BLaER1 treated with 17β-estradiol and CSF1 and Interleukin-3, amounts not matched to agents 10 nM and 100 nM (cell line): Measurements from ENCODE around the gene GIMAP7.

ENCODE experiments used
- H3K27ac ChIP-seq, 11 experiments: shearing (Covaris generic); formaldehyde crosslinking; 2 replicates each; pipeline ENCODE4 v1.8.1; 2022
- H3K27me3 ChIP-seq, 11 experiments: shearing (Covaris generic); formaldehyde crosslinking; 2 replicates each; pipeline ENCODE4 v1.8.1; 2022
- H3K36me3 ChIP-seq, 11 experiments: shearing (Covaris generic); formaldehyde crosslinking; 2 replicates each; pipeline ENCODE4 v1.8.1; 2022
- H3K4me1 ChIP-seq, 10 experiments: shearing (Covaris generic); formaldehyde crosslinking; 2 replicates each; pipeline ENCODE4 v1.8.1; 2022
- H3K4me2 ChIP-seq, 11 experiments: shearing (Covaris generic); formaldehyde crosslinking; 2 replicates each; pipeline ENCODE4 v1.8.1; 2022
- H3K4me3 ChIP-seq, 10 experiments: shearing (Covaris generic); formaldehyde crosslinking; 2 replicates each; pipeline ENCODE4 v1.8.1; 2022
- H3K9ac ChIP-seq, 11 experiments: shearing (Covaris generic); formaldehyde crosslinking; 2 replicates each; pipeline ENCODE4 v1.8.1; 2022
- H3K9me3 ChIP-seq, 11 experiments: shearing (Covaris generic); formaldehyde crosslinking; replicated peaks in 1 of 11; 2 replicates each; pipeline ENCODE4 v1.8.1; 2022
- H4K20me1 ChIP-seq, 11 experiments: shearing (Covaris generic); formaldehyde crosslinking; 2 replicates each; pipeline ENCODE4 v1.8.1; 2022
- Cebpa-rat ChIP-seq, 11 experiments: shearing (Covaris generic); IDR thresholded peaks; 2 replicates each; pipeline ENCODE4 v1.8.1; 2022

Gene GIMAP7

DNA sequence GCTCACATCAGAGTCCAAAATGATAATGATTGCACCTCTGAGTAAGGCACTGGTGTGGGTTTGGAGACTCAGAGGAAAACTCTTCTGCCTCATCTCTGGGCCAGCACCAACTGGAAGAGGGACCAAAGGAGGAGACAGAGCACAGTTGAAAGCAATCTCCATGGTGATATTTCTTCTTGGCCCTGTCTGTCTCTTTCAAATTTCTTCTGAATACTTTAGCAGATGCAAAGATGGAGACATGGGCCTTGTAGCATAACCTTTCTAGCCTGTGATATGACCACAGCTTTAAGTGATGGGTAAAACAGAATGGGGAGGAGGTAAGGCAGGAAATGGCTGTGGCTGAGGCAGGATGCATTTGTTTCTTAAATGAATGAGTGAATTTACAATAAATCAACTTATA lies 12.2 kb upstream of the GIMAP7 start:
- Histone ChIP-seq H3K4me3 (no peak overlapping the region), H3K36me3 (no peaks in the 10 kb centered on the region), H3K9ac (no peak overlapping the region), H4K20me1 (no peaks in the 10 kb centered on the region), H3K27me3 (no peaks in the 10 kb centered on the region), H3K27ac (no peak overlapping the region), H3K4me1 (peaks cover 11 to 18% (median 13%) of the 10 kb centered on the region in 10 experiments), H3K9me3 (peaks cover 4 to 23% (median 8%) of the 10 kb centered on the region in 11 experiments; a peak in 14 of 22 replicates), H3K4me2 (peak overlapping the region in 10 of 11 experiments; percentile 2 to 54 (median 30); a peak in 13 of 22 replicates)
- TF ChIP-seq Cebpa-rat (IDR thresholded peaks at IDR 0.05) = no peak

DNA sequence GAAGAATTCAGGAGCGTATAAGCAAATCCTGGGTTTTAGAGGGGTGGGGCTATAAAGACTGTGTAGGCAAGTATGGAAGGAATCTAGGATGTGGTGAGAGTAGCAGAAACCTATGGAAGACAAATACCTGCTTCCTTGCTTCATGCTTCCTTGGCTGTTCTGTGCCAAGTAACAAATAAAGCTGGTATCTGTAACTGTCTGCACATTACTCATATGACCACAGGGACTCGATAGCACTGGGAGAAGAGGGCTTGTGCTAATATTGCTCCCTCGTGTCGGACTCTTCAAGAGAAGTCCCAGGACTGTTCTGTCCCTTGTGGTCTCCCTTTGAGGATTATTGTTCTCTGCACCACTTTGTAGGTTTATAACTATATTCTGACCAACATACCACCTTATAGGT lies 11.5 kb upstream of the GIMAP7 start:
- Histone ChIP-seq H3K27ac (no peak overlapping the region), H3K4me1 (peaks cover 11 to 18% (median 13%) of the 10 kb centered on the region in 10 experiments), H3K36me3 (no peaks in the 10 kb centered on the region), H3K4me3 (no peak overlapping the region), H4K20me1 (no peaks in the 10 kb centered on the region), H3K9ac (no peak overlapping the region), H3K4me2 (peak overlapping the region; percentile 2 to 54 (median 29); a peak in 15 of 22 replicates), H3K9me3 (peaks cover 3 to 17% (median 7%) of the 10 kb centered on the region in 11 experiments; a peak in 14 of 22 replicates), H3K27me3 (no peaks in the 10 kb centered on the region)
- TF ChIP-seq Cebpa-rat (IDR thresholded peaks at IDR 0.05) = no peak

DNA sequence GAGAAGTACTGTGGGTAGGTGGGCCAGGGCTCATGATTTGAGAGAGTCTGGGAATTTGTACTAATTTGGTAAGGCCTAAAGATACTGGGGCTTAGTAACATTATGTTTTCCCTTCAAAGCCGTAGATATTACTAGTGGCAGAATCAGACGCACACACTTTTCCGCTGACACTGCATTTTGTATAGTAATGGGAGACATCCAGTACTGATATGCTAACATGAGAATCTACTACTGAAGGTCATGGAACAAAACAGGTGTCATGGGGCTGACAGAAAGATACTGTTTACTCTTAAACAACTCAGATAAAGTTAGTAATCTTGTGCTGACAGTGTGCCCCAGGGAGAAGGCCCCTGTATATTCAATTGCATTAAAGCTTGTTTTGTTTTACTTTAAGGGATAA lies 11.1 kb upstream of the GIMAP7 start:
- H3K27me3 ChIP-seq = no peaks in the 10 kb centered on the region
- H3K4me3 ChIP-seq = no peak overlapping the region
- H3K4me1 ChIP-seq = peaks cover 11 to 18% (median 13%) of the 10 kb centered on the region in 10 experiments
- TF ChIP-seq Cebpa-rat (IDR thresholded peaks at IDR 0.05) = no peak
- no peak overlapping the region for H3K9ac ChIP-seq
- H3K27ac ChIP-seq = no peak overlapping the region
- H3K9me3 ChIP-seq = peaks cover 0 to 16% (median 7%) of the 10 kb centered on the region in 11 experiments; a peak in 10 of 22 replicates
- peak overlapping the region in 4 of 11 experiments; percentile 2 to 38 (median 24); a peak in 4 of 22 replicates for H3K4me2 ChIP-seq
- no peaks in the 10 kb centered on the region for H3K36me3 ChIP-seq
- no peaks in the 10 kb centered on the region for H4K20me1 ChIP-seq

DNA sequence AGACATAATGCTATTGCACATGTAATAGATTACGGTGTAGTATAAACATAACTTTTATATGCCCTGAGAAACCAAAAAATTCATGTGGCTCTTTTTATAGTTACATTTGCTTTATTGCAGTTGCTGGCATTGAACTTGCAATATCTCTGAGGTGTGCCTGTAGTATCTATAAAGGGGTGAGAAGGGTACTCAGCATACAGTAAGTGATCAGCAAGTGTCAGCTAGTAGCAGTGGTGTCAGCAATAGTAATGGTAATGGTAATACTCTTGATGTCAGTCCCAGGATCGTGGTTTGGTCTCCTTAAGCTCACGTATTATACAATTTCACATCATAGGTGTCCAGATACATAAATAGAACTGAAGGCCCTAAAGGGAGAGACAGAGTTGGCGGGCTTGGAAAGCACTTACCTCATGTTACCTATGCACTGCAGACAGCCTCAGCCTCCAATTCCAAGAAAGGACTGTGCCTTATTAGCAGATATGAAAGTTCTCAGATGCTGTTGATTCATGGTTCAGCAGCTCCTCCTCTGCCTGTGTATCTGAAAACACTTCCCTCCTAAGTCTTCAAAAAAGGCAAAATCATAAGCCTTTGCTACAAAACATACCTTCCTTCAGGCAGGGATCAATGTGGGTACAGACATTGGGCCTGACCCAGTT lies 6.6 kb upstream of the GIMAP7 start:
- Histone ChIP-seq H3K4me3 (no peak overlapping the region), H3K27me3 (no peaks in the 10 kb centered on the region), H3K9ac (no peak overlapping the region), H3K9me3 (peaks cover 0 to 22% (median 7%) of the 10 kb centered on the region in 11 experiments; a peak in 17 of 22 replicates), H4K20me1 (no peaks in the 10 kb centered on the region), H3K27ac (no peak overlapping the region), H3K4me2 (no peak overlapping the region), H3K36me3 (no peaks in the 10 kb centered on the region), H3K4me1 (peaks cover 3 to 10% (median 4%) of the 10 kb centered on the region in 10 experiments)
- TF ChIP-seq Cebpa-rat (IDR thresholded peaks at IDR 0.05) = no peak

DNA sequence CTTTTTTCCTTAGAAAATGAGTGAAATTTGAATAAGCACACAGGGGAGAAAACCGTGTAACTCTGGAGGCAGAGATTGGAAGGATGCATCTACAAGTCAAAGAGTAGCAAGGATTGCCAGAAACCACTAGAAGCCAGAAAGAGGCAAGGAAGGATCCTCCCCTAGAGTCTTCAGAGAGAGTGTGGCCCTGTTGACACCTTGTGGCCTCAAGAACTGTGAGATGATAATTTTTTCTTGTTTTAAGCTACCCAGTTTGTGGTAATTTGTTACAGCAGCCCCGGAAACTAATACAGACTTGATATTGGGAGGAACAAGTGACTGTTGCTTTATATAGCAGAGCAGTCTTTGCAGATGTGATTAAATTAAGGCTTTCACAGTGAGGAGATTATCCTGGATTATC lies 3.6 kb upstream of the GIMAP7 start:
- Histone ChIP-seq H3K4me2 (no peak overlapping the region), H3K4me3 (no peak overlapping the region), H3K27me3 (no peaks in the 10 kb centered on the region), H3K4me1 (peaks cover 0 to 13% (median 0%) of the 10 kb centered on the region in 10 experiments; a peak in 2 of 20 replicates), H3K27ac (no peak overlapping the region), H3K9ac (no peak overlapping the region), H3K9me3 (peaks cover 0 to 22% (median 11%) of the 10 kb centered on the region in 11 experiments; a peak in 17 of 22 replicates), H4K20me1 (no peaks in the 10 kb centered on the region), H3K36me3 (no peaks in the 10 kb centered on the region)
- TF ChIP-seq Cebpa-rat (IDR thresholded peaks at IDR 0.05) = no peak

DNA sequence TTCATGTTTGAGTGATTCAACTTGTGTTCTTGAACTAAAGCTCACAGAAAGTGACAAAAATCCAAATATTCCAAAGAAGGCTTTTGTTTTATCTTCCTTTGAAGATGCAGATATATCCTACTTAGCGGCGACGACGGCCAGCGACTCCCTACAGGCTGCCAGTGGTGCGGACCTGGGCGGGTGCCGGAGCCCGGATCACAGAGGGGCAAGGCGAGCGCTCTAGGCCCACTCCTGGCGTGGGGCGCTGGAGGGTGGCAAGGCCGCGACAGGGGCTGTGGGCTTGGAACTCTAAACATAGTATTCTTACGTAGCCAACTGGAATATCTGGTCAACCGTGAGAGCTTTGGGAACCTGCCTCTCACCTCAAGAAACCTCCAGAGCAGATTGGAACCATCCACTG lies 914 bp upstream of the GIMAP7 start:
- no peak overlapping the region for H3K27ac ChIP-seq
- H3K27me3 ChIP-seq = no peaks in the 10 kb centered on the region
- H4K20me1 ChIP-seq = no peaks in the 10 kb centered on the region
- H3K4me3 ChIP-seq = no peak overlapping the region
- H3K36me3 ChIP-seq = no peaks in the 10 kb centered on the region
- no peak for TF ChIP-seq Cebpa-rat (IDR thresholded peaks at IDR 0.05)
- H3K4me2 ChIP-seq = peak overlapping the region in 1 of 11 experiments; percentile 85; a peak in 2 of 22 replicates
- H3K4me1 ChIP-seq = peaks cover 0 to 13% (median 0%) of the 10 kb centered on the region in 10 experiments; a peak in 2 of 20 replicates
- H3K9ac ChIP-seq = no peak overlapping the region
- H3K9me3 ChIP-seq = peaks cover 0 to 19% (median 11%) of the 10 kb centered on the region in 11 experiments; a peak in 17 of 22 replicates

DNA sequence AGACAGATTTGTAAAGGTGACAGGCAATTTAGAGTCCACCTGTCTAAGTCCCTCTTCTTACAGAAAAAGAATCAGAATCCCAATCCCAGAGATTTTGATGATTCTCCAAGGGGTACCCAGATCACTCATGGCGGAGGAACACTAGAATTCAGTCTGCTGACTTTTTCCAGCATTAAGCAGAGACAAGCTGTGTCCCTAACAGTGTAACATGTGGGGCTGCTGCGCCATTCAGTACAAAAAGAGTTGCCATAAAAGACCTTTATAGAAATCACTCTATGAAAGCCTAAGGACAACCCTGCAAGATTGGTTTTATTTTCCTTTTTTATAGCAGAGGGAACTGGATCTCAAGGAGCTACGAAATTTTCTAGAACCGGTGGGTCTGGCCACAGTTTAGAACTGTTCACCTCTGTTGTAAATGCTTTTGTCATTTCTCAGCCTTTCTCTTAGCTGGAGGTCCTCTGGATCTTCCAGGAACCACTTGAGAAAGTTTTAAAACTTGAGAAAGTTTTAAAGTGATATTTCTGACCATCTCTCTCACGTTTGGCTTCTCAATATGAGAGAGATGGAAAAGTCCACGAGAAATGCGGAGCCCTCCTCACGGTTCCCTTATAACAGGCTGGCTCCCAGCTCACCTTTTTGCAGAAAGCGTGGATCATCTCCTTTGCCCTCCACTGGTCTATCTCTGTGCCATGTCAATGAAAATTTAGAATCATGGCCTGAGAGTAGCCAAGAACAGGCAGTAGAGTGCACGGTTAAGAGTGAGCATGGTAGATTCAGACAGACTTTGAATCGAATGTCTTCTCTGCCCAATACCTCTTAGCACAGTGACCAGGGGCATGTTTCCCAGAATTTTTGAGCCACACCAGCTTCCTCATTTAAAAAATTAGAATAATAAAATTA lies 826 bp downstream of the GIMAP7 start:
- H3K9ac ChIP-seq = peak overlapping the region in 2 of 11 experiments; percentile 58 to 74; a peak in 3 of 22 replicates
- H3K4me2 ChIP-seq = peak overlapping the region in 2 of 11 experiments; percentile 57 to 85; a peak in 4 of 22 replicates
- H3K27ac ChIP-seq = peak overlapping the region in 1 of 11 experiments; percentile 19; a peak in 1 of 22 replicates
- peaks cover 0 to 15% (median 4%) of the 10 kb centered on the region in 11 experiments; a peak in 3 of 22 replicates for H3K9me3 ChIP-seq
- TF ChIP-seq Cebpa-rat (IDR thresholded peaks at IDR 0.05) = no peak
- peaks cover 0 to 9% (median 0%) of the 10 kb centered on the region in 11 experiments; a peak in 3 of 22 replicates for H3K36me3 ChIP-seq
- H3K27me3 ChIP-seq = no peaks in the 10 kb centered on the region
- peak overlapping the region in 2 of 10 experiments; percentile 50 to 55; a peak in 4 of 20 replicates for H3K4me3 ChIP-seq
- no peaks in the 10 kb centered on the region for H4K20me1 ChIP-seq
- H3K4me1 ChIP-seq = peaks cover 0 to 13% (median 0%) of the 10 kb centered on the region in 10 experiments; a peak in 2 of 20 replicates

DNA sequence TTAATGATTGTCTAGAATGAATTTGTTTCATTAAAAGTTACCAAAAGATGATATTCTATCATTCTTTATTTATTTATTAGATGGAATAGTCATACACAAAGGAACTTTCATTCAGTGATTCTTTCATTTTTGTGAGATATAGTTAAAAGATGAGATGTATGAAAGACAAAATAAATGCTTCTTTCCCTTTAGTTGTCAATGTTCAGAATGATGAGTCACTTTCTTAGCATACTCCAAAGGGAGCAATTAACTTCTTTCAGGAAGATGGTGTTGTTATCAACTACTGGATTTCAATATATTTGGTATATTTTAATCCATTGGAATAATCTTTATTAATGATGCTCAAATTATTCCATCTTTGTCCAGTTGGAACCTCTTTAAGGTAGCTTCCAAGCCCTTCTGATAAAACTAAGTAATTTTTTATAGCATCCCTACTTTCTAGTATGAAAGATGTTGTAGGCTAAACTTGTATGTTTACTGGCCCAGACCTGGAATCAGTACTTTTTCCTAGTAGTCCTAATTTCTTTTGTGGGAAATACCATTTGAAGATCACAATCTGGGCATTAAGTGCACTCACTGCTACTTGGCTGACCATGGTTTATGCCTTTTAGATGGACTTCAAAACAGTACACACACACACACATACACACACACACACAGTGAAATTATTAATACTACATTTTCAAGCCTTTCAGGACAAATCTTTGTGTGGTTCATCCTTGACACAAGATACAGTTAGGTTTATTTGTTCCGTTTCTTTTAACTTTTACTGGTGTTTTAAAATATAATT lies 2.5 kb downstream of the GIMAP7 start:
- H3K9ac ChIP-seq = no peak overlapping the region
- H3K4me2 ChIP-seq = peak overlapping the region in 1 of 11 experiments; percentile 85; a peak in 2 of 22 replicates
- peak overlapping the region in 1 of 10 experiments; percentile 55; a peak in 1 of 20 replicates for H3K4me3 ChIP-seq
- H3K4me1 ChIP-seq = peaks cover 0 to 13% (median 0%) of the 10 kb centered on the region in 10 experiments; a peak in 2 of 20 replicates
- no peak for TF ChIP-seq Cebpa-rat (IDR thresholded peaks at IDR 0.05)
- H3K27me3 ChIP-seq = no peaks in the 10 kb centered on the region
- H4K20me1 ChIP-seq = no peaks in the 10 kb centered on the region
- peaks cover 0 to 9% (median 0%) of the 10 kb centered on the region in 11 experiments; a peak in 3 of 22 replicates for H3K36me3 ChIP-seq
- H3K9me3 ChIP-seq = peaks cover 0 to 7% (median 4%) of the 10 kb centered on the region in 11 experiments; a peak in 2 of 22 replicates
- H3K27ac ChIP-seq = no peak overlapping the region
